GM18499 (cell line): ENCODE measurements around the gene CPNE5.

Experiments
- ATAC-seq: cut with Tn5 transposase; IDR thresholded peaks from one replicate; pipeline ENCODE4 v1.9.1; 2021; ENCODE audit warnings: moderate number of reproducible peaks; ENCODE audit not compliant: insufficient read depth, unreplicated experiment

Gene CPNE5

DNA sequence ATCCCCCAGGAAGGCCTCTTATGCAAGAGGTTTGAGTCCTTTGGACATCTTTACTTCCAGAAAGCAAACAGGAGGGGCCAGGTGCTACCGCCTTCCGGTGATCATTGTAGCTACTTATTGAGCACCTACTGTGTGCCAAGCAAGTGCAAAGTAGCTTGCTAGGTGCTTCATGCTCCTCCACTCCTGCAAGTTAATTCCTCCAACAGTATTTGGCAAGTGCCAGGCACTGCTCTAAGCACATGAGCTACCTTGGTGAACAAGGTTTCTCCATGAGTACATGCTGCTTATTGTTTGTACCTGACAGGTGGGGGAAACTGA is 2.3 kb downstream of the CPNE5 start:
- ATAC-seq = no peak

DNA sequence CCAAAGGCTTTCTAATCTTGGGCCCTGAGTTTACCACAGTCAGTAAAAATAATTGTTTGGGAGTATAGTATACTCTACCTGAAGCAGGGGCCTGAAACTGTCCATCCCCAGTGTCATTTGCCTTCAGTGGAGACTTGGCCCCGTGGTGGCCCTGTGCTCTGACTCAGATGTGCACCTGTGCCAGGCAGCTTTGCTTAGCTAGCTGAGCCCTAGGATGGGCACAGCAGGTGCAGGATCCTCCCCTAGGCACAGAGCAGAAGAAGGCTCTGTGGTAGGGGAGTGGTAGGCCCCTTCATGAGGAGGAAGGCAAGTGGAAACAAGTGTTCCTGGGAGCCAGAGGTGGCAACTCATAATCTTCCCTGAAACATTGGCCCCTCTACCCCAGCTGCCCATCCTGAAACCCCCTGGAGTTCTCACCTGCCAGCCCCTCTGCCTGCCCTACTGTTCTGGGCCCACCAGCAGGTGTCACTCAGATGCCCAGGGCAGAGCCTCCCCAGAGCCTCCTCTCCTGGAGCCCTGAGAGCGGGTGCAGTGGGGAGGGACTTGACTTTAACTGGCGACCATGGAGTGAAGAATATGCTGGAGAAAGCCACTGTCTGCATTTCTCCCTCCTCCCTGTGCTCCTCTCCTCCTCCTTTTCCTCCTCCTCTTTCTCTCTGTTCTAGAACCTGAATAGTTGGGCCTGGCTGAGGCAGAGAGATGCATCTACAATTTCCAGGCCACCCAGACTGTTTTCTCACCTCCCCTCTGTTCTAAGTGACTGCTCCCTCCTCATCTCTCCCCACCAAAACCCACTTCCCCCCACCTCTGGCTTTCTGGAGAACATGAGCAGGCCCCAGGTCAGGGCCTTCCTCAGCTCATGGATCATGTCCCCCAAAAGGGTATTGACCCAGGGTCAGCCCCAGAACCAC is 2.9 kb downstream of the CPNE5 start:
- ATAC-seq = no peak

DNA sequence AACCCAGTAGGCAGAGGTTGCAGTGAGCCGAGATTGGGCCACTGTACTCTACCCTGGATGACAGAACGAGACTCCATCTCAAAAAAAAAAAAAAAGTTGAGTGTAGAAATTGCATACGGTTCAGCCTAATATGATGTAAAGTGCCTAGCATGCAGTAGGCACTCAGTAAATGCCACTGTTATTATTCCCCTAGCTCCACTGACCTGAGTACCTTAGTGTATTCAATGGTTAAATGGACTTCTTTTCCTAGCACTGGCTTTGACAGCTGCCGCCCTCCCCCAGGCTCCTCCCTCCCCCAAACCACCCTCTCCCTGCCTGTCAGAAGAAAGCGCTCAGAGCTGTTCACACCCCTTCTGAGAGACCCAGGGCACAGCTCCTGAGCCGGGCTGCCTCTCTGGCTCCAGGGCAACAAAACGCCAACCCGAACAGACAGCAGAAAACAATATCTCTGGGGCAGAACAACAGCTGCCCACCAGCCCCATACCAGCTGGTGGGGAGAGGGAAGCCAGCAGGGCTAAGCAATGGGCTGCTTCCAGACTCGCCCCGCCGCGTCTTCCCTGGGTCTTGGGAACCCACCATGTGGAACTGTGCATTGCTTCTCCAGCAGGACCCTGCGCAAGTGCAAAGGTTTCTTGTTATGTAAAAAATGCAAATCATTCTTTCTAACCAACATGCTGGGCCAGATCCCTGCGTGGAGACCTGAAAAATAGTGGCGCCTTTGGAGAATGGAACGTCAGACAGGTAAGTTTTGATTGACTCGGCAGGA is 4.5 kb downstream of the CPNE5 start:
- no peak for ATAC-seq

DNA sequence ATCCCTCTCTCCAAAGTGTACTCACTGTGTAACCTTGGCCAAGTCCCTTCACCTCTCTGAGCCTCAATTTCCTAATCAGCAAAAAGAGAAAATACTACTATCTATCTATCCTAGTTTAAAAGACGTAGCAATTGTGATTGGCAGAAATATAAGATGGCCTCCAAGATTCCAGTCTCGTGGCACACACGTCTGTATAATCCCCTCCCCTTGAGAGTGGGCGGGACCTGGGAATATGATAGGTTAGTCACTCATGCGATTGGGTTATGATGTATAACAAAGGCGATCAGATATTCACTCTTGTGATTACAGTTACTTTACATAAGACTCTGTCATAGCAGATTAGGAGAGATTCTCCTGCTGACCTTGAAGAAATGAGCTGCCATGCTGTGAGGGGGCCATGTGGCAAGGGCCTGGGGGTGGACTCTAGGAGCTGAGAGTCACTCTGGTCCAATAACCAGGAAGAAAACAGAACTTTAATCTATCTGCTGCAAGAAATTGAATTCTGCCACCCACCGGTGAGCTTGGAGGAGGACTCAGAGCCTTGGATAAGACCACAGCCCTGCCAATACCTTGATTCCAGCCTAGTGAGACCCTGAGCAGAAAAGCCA is 6.0 kb downstream of the CPNE5 start:
- ATAC-seq = no peak

DNA sequence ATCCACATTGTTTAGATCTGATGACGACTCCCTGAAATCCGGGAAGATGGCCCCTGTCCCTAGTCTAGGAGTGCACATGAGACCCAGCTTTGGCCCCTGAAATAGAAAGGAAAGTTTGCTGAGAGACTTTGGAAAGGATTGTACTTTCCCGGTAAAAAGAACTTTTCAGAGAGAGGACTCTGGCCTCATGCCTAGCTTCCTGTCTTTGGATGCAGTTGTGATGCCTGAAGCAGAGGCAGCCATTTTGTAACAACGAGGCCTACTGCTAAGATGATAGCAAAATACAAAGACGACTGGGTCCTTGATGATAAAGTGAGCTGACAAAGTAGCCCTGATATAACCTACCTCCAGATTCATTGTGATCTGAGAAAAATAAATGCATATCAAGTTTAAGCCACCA is 6.9 kb downstream of the CPNE5 start:
- ATAC-seq = no peak

DNA sequence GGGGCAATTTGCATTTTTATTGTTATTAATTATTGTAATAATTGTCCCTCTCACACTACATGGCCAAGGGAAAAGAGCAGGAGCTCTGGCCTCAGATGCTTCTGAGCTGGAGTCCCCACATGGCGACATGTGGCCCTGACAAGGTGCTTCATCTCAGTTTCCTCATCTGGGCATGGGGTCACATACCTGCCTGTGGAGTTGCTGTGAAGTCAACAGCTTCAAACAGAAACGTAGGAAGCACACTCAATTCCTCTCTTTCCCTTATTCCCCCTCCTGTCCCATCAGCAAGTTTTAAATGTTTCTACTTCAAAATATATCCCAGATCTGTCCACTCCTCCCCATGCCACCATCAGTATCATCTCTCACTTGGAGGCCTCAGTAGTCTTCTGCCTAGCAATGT is 8.7 kb downstream of the CPNE5 start:
- no peak for ATAC-seq

DNA sequence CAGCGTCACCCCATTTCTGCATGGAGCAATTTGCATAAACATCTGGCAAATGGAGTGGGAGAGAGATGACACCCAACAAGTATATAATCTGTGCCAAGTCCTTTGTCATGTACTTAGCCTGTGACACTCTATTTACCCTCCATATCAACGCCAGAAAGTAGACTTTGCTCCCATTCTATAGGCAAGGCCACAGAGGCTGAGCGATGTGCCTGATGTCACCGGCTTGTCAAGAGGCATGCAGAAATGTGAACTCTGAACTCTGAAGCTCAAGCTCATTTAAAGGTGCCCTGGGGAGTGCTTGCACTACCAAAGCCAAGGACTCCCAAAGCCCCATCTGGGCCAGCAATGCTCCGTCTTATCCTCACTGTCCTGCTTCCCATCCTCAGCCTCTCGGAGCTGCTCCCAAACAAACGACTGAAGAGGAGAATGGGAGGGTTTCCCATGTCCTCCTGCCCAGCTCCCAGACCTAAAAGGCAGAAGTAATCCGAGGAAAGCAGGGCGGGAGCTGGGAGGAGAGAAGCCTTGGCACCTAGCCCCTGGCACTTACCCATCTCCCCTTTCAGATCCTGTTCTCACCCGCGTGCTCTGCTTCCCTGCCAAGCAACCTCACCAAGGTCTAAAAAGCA is 9.2 kb downstream of the CPNE5 start:
- no peak for ATAC-seq

DNA sequence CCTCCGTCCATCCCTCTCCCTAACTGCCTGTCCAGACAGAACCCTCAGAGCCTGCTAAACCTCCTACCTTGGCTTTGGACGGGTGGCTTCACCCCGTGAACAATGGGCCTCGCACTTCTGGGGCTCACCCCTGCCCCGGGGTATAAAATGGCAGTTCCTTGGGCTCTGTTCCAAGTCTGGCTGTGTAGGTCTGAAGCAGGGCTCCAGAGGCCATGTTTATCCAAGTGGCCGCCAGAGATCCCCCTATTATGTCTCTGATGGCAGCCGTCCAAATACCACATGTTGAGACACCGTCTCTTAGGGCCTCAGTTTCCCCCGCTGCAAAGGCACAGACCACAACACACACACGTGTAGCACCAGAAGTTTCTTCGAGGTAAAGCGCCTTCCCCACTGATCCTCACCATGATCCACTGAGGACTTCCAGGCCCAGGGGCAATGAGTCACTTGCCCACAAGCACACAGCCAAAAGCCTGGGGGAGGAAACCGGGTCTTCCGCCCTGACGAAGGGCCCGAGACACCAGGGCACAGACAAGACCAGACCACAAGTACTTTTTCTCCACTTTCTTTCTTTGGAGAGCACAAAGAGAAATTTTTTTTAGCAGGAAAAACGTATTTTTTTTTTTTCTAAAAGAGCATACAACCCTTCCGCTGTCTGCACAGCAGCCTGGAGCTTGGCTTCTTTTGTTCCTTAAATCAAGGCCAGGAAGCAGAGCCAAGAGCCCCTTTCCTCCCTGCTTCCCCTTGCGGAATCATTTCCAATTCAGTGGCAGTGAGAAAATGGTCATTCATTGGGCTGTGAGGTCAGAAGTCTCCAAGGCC is 11.8 kb downstream of the CPNE5 start:
- ATAC-seq = no peak

DNA sequence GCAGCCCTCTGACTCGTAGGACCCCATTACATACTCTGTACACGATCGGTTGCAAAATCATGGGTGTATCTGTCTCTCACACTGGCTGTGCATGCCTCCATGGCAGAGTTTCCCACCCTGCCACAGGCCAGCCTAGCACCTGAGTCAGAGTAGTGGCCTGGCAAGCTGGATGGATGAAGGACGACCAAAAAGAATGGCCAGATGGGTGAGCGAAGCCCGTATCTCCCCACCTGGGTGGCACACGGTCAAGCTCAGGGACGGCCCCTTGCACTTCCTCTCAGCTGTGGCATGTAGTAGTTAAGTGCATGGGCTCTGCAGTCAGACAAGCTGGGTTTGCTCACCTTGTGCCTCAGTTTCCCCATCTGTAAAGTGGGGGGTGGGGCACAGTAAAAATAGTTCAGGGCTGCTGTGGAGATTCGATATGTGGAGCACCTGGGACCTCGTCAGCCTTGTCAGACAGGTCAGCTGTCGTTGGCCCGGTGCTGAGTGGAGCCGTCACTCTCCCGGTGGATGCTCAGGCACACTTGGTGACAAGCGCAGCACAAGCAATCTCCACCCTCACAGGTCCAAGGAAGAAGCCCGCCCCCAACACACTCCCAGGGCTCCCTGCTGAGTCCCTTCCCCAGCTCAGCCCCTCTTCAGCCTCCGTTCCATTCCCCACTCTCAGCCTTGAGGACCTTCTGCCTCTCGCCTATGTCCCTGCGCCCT is 12.6 kb downstream of the CPNE5 start:
- no peak for ATAC-seq

DNA sequence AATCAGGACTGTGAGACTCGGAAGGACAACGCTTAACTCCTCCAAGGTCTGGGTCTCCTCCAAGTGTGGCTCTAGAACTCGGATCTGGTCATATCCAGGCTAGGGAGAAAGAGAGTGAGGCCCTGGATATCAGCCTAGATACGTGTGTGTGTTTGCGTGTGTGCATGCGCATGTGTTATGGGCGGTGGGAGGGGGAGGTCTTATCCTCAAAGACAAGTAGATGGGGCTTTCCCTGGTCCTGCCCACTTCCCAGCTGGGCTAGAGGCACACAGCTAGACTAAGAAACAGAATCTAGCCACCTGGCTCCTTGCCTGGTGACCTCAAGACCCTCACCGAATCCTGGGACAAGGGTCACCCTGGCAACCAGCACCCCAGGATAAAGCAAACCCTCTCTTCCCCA is 13.2 kb downstream of the CPNE5 start:
- no peak for ATAC-seq

DNA sequence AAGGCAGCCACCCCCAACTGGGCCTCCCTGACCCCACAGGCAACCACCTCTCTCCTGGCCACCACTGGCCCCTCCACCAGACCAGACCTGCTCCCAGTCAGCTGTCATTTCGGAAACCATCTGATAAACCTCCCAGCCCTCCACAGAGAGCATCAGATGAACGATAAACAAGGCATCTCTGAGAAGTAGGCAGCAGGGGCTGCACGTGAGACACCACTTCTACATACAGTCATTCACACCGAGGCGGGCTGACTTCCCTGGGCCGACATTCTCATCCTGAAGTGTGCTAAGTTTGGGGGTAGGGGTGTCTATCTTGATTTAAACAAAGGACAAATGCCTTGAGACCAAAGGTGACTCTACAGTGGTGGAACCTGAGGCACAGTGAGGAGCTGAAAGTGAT is 13.8 kb downstream of the CPNE5 start:
- no peak for ATAC-seq

DNA sequence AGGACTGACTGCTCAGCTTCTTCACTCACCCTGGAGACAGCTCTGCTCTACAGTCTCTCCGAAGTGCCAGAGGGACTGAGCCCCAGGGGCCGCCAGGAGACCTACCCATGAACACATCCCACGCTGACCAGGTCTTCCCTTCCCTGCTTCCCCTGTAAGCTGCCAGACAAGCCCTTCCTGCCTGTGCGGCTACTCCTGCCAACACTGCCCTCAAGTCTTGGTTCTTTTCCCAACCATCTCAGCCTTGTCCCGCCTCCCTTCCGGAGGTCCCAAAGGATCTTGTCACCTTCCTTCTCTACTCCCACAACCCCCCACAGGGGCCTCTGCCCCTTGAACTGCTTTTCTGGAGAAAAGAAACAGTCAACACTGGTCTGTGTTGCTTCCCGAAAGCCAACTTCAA is 15.0 kb downstream of the CPNE5 start:
- ATAC-seq = no peak

DNA sequence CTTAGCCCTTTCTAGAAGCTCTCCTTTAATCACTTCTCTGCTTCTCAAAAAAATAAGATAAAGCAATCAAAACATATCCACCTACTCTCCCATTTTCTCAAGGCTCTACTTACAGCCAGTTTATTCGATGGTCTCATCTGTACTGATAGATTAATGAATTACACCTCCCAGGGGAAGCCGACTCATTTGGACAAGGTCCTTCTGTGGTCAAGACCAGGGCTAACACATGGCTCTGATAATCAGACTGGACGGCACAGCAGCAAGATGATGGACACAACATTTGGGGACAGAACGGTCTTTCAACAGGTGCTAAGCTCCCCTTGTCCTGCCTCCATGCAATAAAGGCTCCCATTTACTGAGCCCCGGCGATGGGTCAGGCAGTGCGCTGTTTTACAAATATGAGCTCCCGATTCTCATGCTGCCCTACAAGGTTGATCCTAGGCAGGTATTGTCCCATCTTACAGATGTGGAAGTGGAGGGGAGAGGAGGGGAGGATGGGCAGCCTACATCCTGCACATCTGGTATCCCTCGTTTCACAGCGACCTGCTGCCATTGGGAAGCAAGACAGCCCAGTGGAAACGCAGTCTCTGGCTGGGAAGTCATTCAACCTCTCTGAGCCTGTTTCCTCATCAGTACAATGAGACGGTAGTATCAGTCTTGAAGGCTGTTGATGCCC is 15.7 kb downstream of the CPNE5 start:
- ATAC-seq = no peak

DNA sequence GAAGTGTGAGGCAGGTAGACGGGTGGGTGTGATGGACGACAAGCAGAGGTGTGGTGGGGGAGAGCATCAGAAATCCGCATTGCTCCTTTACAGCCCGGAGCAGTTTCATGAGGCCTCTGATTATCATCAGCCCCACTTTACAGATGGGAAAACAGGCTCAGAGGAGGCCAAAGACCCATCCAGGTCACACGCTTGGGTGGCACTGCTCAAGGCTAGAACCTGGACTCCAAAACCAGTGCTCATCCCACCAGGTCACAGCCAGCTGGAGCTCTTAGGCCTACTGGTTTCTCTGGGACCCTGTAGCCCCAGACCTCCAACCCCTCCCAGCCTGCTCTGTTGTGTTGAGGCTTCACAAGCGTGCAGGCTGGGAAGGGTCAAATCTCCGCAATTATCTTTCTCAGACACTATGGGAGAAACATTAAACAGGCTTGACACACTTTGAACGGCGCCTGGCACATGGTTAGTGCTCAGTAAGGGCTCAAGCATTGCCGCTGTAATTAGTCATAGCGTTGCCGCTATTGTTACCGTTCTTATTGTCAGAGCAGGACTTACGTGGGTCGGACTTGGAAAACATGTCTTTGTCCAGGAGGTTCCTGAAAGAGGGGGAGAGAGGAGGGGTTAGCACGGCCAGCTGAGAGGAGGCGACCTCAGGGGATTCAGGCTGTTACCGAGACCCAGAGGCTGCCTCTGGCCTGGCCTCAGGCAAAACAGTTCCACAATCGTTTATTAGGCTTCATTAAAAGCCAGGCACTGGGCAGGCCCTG is 16.6 kb downstream of the CPNE5 start:
- ATAC-seq = no peak

DNA sequence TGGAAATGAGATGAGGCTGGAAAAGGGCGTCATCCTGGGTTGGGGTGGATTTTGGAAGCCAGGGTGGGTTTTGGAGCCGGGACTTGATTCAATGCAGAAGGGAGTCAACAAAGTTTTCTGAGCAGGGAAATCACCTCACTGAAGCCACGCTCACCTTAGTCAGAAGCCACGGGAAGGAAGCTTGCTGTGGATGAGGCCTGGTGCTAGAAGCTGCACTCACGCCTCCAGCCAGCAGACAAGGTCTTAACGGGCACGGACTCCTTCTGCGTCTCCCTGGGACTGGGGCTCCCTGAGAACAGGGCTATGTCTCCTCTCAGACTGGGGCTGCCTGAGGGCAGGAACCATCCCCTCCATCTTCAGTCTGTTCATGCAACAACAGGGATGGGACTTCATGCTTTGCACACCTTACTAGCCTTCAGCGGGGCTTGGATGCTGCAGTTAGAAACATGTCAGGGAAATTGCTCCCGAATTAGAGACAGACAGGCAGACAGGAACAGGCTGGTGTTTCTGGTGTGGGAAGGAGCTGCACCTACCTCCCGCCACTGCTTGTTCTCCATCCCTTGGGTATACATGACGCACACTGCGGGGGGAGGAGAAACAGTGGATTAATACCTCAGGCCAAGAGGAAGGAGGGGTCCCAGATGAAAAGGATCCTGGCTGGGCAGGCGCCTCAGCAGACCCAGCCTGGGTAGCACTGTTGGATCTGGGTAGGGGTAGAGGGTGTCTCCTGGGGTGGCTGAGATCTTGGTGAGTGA is 17.5 kb downstream of the CPNE5 start:
- ATAC-seq = no peak

DNA sequence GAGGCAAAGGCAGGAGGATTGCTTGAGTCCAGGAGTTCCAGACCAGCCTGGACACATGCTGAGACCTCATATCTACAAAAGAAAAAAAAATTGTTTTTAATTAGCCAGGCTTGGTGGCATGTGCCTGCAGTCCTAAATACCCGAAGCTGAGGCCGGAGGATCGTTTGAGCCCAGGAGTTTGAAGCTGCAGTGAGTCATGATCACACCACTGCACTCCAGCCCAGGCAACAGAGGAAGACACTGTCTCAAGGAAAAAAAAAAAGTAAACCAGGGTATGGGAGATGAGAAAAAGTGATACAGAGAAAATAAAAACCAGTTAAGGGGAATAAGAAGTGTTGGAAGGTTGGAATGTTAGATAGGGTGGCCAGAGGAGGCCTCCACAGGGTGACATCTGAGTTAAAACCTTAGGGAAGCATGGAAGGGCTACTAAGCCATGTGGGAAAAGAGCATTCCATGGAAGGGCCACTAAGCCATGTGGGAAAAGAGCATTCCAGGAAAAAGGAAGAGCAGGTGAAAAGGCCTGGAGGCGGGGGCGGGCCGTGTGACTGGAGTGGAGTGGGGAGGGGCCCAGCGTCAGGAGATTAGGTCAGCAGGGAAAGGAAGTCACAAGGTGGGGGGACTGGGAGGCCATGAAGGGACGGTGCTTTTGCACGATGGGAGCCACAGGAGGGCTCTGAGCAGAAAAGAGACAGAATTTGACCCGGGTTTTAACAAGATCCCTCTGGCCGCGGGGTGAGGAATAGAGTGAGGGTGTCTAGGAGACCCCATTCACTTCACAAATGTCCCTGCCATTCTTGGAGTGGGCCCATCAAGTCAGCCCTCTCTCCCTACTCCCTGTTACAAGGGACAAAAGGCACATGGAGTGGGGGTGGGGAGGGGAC is 18.3 kb downstream of the CPNE5 start:
- ATAC-seq = no peak

DNA sequence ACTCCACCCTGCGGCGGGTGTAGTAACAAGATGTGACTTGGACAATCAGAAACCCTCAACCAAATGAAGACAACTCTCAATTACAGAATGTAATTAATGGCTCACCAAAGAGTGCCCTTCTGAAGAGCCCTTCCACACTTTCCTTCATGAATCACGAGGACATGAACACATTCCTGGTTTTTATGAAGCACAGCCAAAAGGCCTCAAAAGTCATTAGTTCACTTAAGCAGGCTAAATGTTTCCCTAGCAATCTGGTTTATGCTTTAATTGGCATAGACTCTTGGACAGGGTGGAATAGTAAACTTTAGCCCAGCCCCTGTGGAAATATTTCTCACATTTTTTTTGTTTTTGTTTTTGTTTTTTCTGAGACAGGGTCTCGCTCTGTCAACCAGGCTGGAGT is 20.5 kb downstream of the CPNE5 start:
- no peak for ATAC-seq
